ENCODE results near the gene MAML2.
A peak's percentile ranks its signal among the peaks of the same experiment; 100 is the strongest.

MAML2 gene

DNA sequence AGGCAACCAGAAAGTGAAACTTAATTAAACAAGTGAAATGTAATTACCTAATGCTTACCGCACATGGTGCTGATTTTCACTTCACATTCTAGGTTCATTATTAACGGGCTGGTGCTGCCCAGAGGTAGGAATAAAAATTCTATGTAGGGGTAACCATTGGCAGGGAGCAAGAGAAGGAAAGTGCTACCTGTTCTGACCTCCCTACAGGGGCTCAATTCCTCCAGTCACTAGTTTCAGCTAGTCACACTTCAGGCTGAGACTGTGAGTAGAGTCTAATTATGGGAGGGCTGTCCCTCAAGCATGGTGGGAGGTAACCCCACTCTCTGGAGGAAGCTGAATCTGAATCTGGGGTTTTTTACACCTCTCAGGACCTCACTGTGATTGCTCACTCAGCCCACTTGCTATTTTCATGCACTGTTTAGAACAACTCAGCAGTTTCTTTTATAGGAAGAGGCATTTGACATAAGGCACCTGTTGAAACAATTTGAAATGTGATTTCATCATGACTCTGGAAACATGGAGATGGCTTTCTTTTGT is 75.4 kb downstream of the MAML2 start:
- Histone ChIP-seq H2AFZ (ENCODE audit: low read depth, low read length) (no peak overlapping the region), H3K23ac (ENCODE audit: low read length in 2 of 2) (no peak overlapping the region), H4K8ac (ENCODE audit: low read length) (no peak overlapping the region), H3K18ac (ENCODE audit: low read depth in 1 of 2, low read length in 2 of 2) (peak overlapping the region in 1 of 2 experiments; percentile 41), H2BK15ac (ENCODE audit: low read depth, poor library complexity, severe bottlenecking) (no peak overlapping the region), H2BK12ac (ENCODE audit: low read length in 2 of 2) (no peak overlapping the region), H3K14ac (ENCODE audit: low read length in 2 of 2) (no peak overlapping the region), H2AK5ac (ENCODE audit: low read length, severe bottlenecking) (no peak overlapping the region), H3K9ac (ENCODE audit: low read length) (peak overlapping the region; percentile 62), H3K4me2 (ENCODE audit: low read length, poor library complexity, severe bottlenecking) (no peak overlapping the region), H3K9me3 (ENCODE audit: control insufficient read depth, low read length) (no peaks in the 10 kb centered on the region), H3K4me3 (ENCODE audit: insufficient read depth in 1 of 2, low read depth in 1 of 2, low read length in 2 of 2) (peak overlapping the region in 1 of 2 experiments; percentile 15), H3K4ac (ENCODE audit: low read depth in 1 of 2, low read length in 2 of 2) (no peak overlapping the region), H2BK120ac (ENCODE audit: low read depth, low read length) (no peak overlapping the region), H3K27ac (ENCODE audit: low read length, poor library complexity, severe bottlenecking) (no peak overlapping the region), H4K91ac (ENCODE audit: low read length) (no peak overlapping the region), H3K4me1 (ENCODE audit: control insufficient read depth, insufficient read depth, low read depth, low read length) (peaks cover 3% of the 10 kb centered on the region), H2BK5ac (ENCODE audit: low read depth, low read length, poor library complexity, severe bottlenecking) (no peak overlapping the region), H3K27me3 (ENCODE audit: control insufficient read depth in 1 of 2, insufficient read depth in 1 of 2, low read length in 2 of 2) (no peaks in the 10 kb centered on the region), H3K36me3 (ENCODE audit: control insufficient read depth in 1 of 2, insufficient read depth in 2 of 2, low read depth in 1 of 2, low read length in 2 of 2) (peaks cover 5 to 24% of the 10 kb centered on the region in 2 experiments), H3K79me1 (replicated peaks; ENCODE audit: low read length, poor library complexity, severe bottlenecking) (peaks cover 25% of the 10 kb centered on the region)
- peak; percentile 58 for DNase-seq
- 100% methylated on average over 2 of the region's 2 CpGs for WGBS

DNA sequence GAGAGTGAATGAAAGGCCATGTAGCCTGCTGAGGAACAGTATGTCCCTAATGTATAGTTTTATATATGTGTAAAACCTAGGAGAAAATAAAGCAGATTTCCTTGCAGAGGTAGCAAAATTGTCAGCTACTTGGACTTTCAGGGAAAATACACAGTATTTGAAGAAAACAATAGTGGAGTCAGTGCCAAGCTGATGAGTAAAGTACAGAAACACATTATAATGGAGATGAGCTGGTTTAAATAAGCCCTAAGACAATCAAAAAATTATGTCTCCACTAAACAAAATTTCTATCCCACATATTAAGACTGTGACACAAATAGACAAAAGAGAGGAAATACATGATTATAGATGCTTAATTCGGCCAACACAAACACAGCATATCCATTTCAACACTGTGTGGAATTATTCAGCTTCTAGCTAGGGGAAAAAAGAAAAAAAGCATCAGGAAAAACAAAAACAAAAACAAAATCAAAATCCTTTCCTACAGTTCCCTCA is 75.9 kb downstream of the MAML2 start:
- DNase-seq: no peak
- no peak overlapping the region for H3K18ac ChIP-seq (ENCODE audit: low read depth in 1 of 2, low read length in 2 of 2)
- H3K14ac ChIP-seq (ENCODE audit: low read length in 2 of 2): no peak overlapping the region
- no peaks in the 10 kb centered on the region for H3K9me3 ChIP-seq (ENCODE audit: control insufficient read depth, low read length)
- peaks cover 5 to 24% of the 10 kb centered on the region in 2 experiments for H3K36me3 ChIP-seq (ENCODE audit: control insufficient read depth in 1 of 2, insufficient read depth in 2 of 2, low read depth in 1 of 2, low read length in 2 of 2)
- no peak overlapping the region for H3K4ac ChIP-seq (ENCODE audit: low read depth in 1 of 2, low read length in 2 of 2)
- H3K27me3 ChIP-seq (ENCODE audit: control insufficient read depth in 1 of 2, insufficient read depth in 1 of 2, low read length in 2 of 2): no peaks in the 10 kb centered on the region
- no peak overlapping the region for H4K91ac ChIP-seq (ENCODE audit: low read length)
- H3K9ac ChIP-seq (ENCODE audit: low read length): peak overlapping the region; percentile 62
- no peak overlapping the region for H2BK120ac ChIP-seq (ENCODE audit: low read depth, low read length)
- no peak overlapping the region for H2BK5ac ChIP-seq (ENCODE audit: low read depth, low read length, poor library complexity, severe bottlenecking)
- H3K4me3 ChIP-seq (ENCODE audit: insufficient read depth in 1 of 2, low read depth in 1 of 2, low read length in 2 of 2): peak overlapping the region in 1 of 2 experiments; percentile 15
- no peak overlapping the region for H2BK12ac ChIP-seq (ENCODE audit: low read length in 2 of 2)
- no peak overlapping the region for H3K4me2 ChIP-seq (ENCODE audit: low read length, poor library complexity, severe bottlenecking)
- H2AFZ ChIP-seq (ENCODE audit: low read depth, low read length): no peak overlapping the region
- H3K79me1 ChIP-seq (replicated peaks; ENCODE audit: low read length, poor library complexity, severe bottlenecking): peaks cover 25% of the 10 kb centered on the region
- H3K4me1 ChIP-seq (ENCODE audit: control insufficient read depth, insufficient read depth, low read depth, low read length): peaks cover 3% of the 10 kb centered on the region
- no peak overlapping the region for H3K27ac ChIP-seq (ENCODE audit: low read length, poor library complexity, severe bottlenecking)
- WGBS: 71% methylated on average over 1 of the region's 1 CpG
- H4K8ac ChIP-seq (ENCODE audit: low read length): no peak overlapping the region
- no peak overlapping the region for H3K23ac ChIP-seq (ENCODE audit: low read length in 2 of 2)
- H2BK15ac ChIP-seq (ENCODE audit: low read depth, poor library complexity, severe bottlenecking): no peak overlapping the region
- H2AK5ac ChIP-seq (ENCODE audit: low read length, severe bottlenecking): no peak overlapping the region

GRCh38 chr11:96265972-96266371 is 77.0 kb downstream of the MAML2 start:
- no peak overlapping the region for H3K4me3 ChIP-seq (ENCODE audit: insufficient read depth in 1 of 2, low read depth in 1 of 2, low read length in 2 of 2)
- no peak overlapping the region for H2AK5ac ChIP-seq (ENCODE audit: low read length, severe bottlenecking)
- H3K79me1 ChIP-seq (replicated peaks; ENCODE audit: low read length, poor library complexity, severe bottlenecking): peaks cover 25% of the 10 kb centered on the region
- H3K27ac ChIP-seq (ENCODE audit: low read length, poor library complexity, severe bottlenecking): no peak overlapping the region
- no peaks in the 10 kb centered on the region for H3K27me3 ChIP-seq (ENCODE audit: control insufficient read depth in 1 of 2, insufficient read depth in 1 of 2, low read length in 2 of 2)
- no peak overlapping the region for H3K14ac ChIP-seq (ENCODE audit: low read length in 2 of 2)
- no peak overlapping the region for H3K4me2 ChIP-seq (ENCODE audit: low read length, poor library complexity, severe bottlenecking)
- peaks cover 3 to 17% of the 10 kb centered on the region in 2 experiments for H3K36me3 ChIP-seq (ENCODE audit: control insufficient read depth in 1 of 2, insufficient read depth in 2 of 2, low read depth in 1 of 2, low read length in 2 of 2)
- no peak overlapping the region for H2BK15ac ChIP-seq (ENCODE audit: low read depth, poor library complexity, severe bottlenecking)
- no peak overlapping the region for H2BK120ac ChIP-seq (ENCODE audit: low read depth, low read length)
- peaks cover 3% of the 10 kb centered on the region for H3K4me1 ChIP-seq (ENCODE audit: control insufficient read depth, insufficient read depth, low read depth, low read length)
- H3K23ac ChIP-seq (ENCODE audit: low read length in 2 of 2): no peak overlapping the region
- H3K9ac ChIP-seq (ENCODE audit: low read length): no peak overlapping the region
- H4K91ac ChIP-seq (ENCODE audit: low read length): peak overlapping the region; percentile 57
- no peak overlapping the region for H3K4ac ChIP-seq (ENCODE audit: low read depth in 1 of 2, low read length in 2 of 2)
- no peak for DNase-seq
- no peak overlapping the region for H2BK5ac ChIP-seq (ENCODE audit: low read depth, low read length, poor library complexity, severe bottlenecking)
- no peak overlapping the region for H4K8ac ChIP-seq (ENCODE audit: low read length)
- no peaks in the 10 kb centered on the region for H3K9me3 ChIP-seq (ENCODE audit: control insufficient read depth, low read length)
- WGBS: 97% methylated on average over 9 of the region's 9 CpGs
- peak overlapping the region in 1 of 2 experiments; percentile 1 for H3K18ac ChIP-seq (ENCODE audit: low read depth in 1 of 2, low read length in 2 of 2)
- peak overlapping the region in 1 of 2 experiments; percentile 28 for H2BK12ac ChIP-seq (ENCODE audit: low read length in 2 of 2)
- H2AFZ ChIP-seq (ENCODE audit: low read depth, low read length): no peak overlapping the region

GRCh38 chr11:96265220-96265737 is 77.7 kb downstream of the MAML2 start:
- no peak overlapping the region for H3K27ac ChIP-seq (ENCODE audit: low read length, poor library complexity, severe bottlenecking)
- no peak overlapping the region for H2BK15ac ChIP-seq (ENCODE audit: low read depth, poor library complexity, severe bottlenecking)
- no peaks in the 10 kb centered on the region for H3K27me3 ChIP-seq (ENCODE audit: control insufficient read depth in 1 of 2, insufficient read depth in 1 of 2, low read length in 2 of 2)
- peaks cover 0 to 10% of the 10 kb centered on the region in 2 experiments for H3K36me3 ChIP-seq (ENCODE audit: control insufficient read depth in 1 of 2, insufficient read depth in 2 of 2, low read depth in 1 of 2, low read length in 2 of 2)
- H3K18ac ChIP-seq (ENCODE audit: low read depth in 1 of 2, low read length in 2 of 2): peak overlapping the region in 1 of 2 experiments; percentile 71
- H4K8ac ChIP-seq (ENCODE audit: low read length): no peak overlapping the region
- no peak overlapping the region for H3K9ac ChIP-seq (ENCODE audit: low read length)
- no peaks in the 10 kb centered on the region for H3K9me3 ChIP-seq (ENCODE audit: control insufficient read depth, low read length)
- H3K4me1 ChIP-seq (ENCODE audit: control insufficient read depth, insufficient read depth, low read depth, low read length): peaks cover 3% of the 10 kb centered on the region
- no peak overlapping the region for H2AFZ ChIP-seq (ENCODE audit: low read depth, low read length)
- DNase-seq: no peak
- H3K23ac ChIP-seq (ENCODE audit: low read length in 2 of 2): no peak overlapping the region
- 90% methylated on average over 8 of the region's 8 CpGs for WGBS
- H3K14ac ChIP-seq (ENCODE audit: low read length in 2 of 2): no peak overlapping the region
- H3K4me3 ChIP-seq (ENCODE audit: insufficient read depth in 1 of 2, low read depth in 1 of 2, low read length in 2 of 2): no peak overlapping the region
- no peak overlapping the region for H3K4ac ChIP-seq (ENCODE audit: low read depth in 1 of 2, low read length in 2 of 2)
- no peak overlapping the region for H2AK5ac ChIP-seq (ENCODE audit: low read length, severe bottlenecking)
- H2BK120ac ChIP-seq (ENCODE audit: low read depth, low read length): no peak overlapping the region
- H3K4me2 ChIP-seq (ENCODE audit: low read length, poor library complexity, severe bottlenecking): no peak overlapping the region
- H4K91ac ChIP-seq (ENCODE audit: low read length): no peak overlapping the region
- peaks cover 23% of the 10 kb centered on the region for H3K79me1 ChIP-seq (replicated peaks; ENCODE audit: low read length, poor library complexity, severe bottlenecking)
- H2BK12ac ChIP-seq (ENCODE audit: low read length in 2 of 2): peak overlapping the region in 1 of 2 experiments; percentile 39
- no peak overlapping the region for H2BK5ac ChIP-seq (ENCODE audit: low read depth, low read length, poor library complexity, severe bottlenecking)

Data from mesenchymal stem cell (in vitro differentiated cells and primary cell).